KOPT-K1 (cell line): Measurements from ENCODE around the gene SEMA3F.

Source experiments
- H3K27ac ChIP-seq: fragments of 200-600 bp; sonication (generic); 2 replicates; pipeline ENCODE4 v1.5.1; 2016; ENCODE audit warnings: antibody characterized with exemption, mild to moderate bottlenecking, low read depth, low read length; ENCODE audit not compliant: poor library complexity, severe bottlenecking
- H3K36me3 ChIP-seq: fragments of 200-600 bp; sonication (generic); 2 replicates; pipeline ENCODE4 v1.5.1; 2017; ENCODE audit warnings: antibody characterized with exemption, mild to moderate bottlenecking, low read length, moderate library complexity; ENCODE audit not compliant: insufficient read depth
- H3K9me3 ChIP-seq: fragments of 200-600 bp; sonication (generic); 2 replicates; pipeline ENCODE4 v1.5.1; 2017; ENCODE audit warnings: antibody characterized with exemption, low read length, mild to moderate bottlenecking; ENCODE audit not compliant: insufficient read depth, poor library complexity, severe bottlenecking

Gene SEMA3F

GRCh38 chr3:50125541-50126286 lies 29.4 kb upstream of the SEMA3F start:
- H3K9me3 ChIP-seq = no peaks in the 10 kb centered on the region
- peaks cover 15% of the 10 kb centered on the region for H3K36me3 ChIP-seq
- H3K27ac ChIP-seq = no peak overlapping the region

DNA sequence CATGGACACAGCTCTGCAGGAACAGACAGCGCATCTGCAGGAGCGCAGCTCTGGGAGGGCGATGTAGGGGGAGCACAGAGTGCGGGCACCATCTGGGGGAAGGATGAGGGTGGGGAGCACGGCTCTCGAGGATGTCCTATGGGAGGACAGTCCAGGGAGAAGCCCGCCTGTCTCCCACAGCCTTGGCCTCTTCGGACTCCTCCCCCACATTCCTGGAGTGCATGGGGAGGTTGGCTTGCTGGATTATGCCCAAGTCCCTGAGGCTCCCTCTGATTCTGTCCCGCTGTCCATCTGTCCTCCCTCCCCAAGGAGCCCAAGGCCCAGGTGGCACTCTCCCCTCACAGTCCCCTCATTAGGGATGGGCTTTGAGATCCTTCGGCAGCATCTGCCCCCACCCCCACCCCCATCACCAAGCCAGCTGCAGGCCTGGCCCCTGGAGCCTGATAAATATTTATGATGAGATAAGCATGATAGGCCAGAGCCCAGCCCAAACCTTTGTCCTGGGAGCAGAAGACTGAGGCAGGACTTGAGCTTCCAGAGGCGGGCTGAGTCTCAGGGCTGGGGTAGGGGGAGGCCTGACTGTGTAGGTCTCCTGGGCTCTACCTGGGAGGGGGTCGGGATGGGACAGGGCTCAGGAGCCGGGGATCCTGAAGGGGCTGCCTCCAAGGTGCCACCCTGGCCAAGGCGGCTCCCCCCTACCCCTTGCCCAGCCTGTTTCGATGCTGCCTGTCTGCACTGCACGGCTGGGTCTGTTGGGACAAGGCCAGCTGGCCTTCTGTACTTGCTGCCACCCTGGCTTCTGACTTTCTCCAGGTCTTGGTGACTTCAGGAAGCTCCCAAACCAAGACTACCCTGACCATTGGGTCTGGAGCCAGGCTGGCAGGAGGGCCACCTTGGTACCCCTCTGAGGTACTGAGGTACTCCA lies 28.6 kb upstream of the SEMA3F start:
- Histone ChIP-seq H3K27ac (no peak overlapping the region), H3K9me3 (no peaks in the 10 kb centered on the region), H3K36me3 (peaks cover 6% of the 10 kb centered on the region; the same call in 1 of the 2 replicates)

DNA sequence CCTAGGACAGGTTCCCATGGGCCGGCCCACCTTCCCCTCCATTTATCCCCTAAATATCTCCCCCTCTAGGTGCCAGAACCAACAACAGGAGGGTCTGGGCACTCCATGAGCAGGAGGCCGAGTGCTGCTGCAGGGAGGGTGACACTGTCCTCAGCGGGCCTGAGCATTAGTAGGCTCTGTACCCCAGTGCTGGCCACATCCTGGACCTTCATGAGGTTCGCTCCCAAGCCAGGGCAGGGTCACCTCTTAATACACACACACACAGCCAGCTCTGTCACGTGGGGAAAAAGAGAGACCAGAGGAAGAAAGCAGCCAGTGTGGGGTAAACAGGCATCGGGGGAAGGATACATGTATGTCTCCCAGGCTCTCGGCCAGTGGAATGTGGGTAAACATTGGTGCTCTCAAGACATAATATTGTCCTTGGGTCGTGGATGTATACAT lies 27.9 kb upstream of the SEMA3F start:
- Histone ChIP-seq H3K36me3 (no peaks in the 10 kb centered on the region), H3K27ac (no peak overlapping the region), H3K9me3 (no peaks in the 10 kb centered on the region)

- Histone ChIP-seq H3K27ac (no peak overlapping the region), H3K36me3 (no peaks in the 10 kb centered on the region), H3K9me3 (no peaks in the 10 kb centered on the region)
Measured at GRCh38 chr3:50128001-50128400, 27.1 kb upstream of the SEMA3F start.

- no peaks in the 10 kb centered on the region for H3K9me3 ChIP-seq
- H3K27ac ChIP-seq = no peak overlapping the region
- H3K36me3 ChIP-seq = no peaks in the 10 kb centered on the region
Measured at GRCh38 chr3:50130436-50130835, 24.7 kb upstream of the SEMA3F start.

GRCh38 chr3:50132421-50133282 lies 22.5 kb upstream of the SEMA3F start:
- no peak overlapping the region for H3K27ac ChIP-seq
- no peaks in the 10 kb centered on the region for H3K9me3 ChIP-seq
- no peaks in the 10 kb centered on the region for H3K36me3 ChIP-seq

DNA sequence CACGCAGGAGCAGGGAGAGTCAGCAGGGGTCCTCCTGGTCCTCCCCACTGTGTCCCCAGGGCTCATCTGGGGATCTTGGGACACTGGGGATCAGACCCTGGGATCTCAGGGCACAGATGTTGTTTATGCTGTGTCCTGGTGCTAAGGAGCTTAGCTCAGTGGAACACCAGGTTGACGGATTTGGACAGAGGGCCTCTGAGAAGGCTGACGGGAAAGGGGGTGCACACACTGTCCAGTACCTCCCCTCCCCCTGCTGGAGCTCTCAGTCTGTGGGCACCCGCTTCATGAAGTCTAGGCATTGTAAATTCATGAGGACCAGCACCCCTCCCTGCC lies 21.9 kb upstream of the SEMA3F start:
- H3K27ac ChIP-seq = no peak overlapping the region
- H3K9me3 ChIP-seq = no peaks in the 10 kb centered on the region
- H3K36me3 ChIP-seq = no peaks in the 10 kb centered on the region

DNA sequence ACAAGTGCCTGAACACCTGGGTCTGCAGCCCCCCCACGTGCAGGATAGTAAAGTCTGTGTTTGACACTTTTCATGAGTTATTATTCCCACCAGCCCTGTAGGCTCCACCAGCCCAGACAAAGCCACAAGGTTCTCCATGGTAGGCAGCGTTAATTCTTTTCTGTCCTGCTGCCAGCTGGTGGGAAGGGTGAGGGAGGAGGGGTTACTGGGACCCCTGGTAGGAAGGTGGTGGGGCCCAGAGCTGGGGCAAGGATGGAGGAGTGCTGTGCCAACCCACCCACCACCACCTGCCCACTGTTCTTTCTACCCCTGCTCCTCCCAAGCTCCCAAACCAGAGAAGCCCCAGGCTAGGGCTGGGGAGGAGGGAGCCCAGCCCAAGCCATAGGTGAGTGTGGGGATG lies 20.8 kb upstream of the SEMA3F start:
- Histone ChIP-seq H3K27ac (no peak overlapping the region), H3K9me3 (no peaks in the 10 kb centered on the region), H3K36me3 (no peaks in the 10 kb centered on the region)

DNA sequence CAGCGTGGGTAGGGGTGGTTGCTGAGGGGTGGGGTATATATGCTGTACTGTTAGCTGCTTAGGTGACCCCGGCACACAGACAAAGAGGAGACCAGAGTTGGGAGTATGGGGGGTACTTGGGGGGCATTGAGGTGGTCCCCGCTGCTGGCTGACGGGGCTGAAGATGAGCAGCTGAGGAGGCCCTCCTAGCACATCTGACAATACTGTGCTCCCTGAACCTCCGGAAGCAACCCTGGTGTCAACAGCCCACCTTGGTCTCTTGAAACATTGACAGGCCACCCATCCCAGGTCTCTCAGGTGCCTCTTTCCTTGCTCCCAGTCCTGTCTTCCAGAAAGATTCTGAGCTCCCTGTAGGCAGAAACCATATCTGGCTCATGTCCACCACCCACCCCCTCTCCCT lies 19.2 kb upstream of the SEMA3F start:
- no peaks in the 10 kb centered on the region for H3K9me3 ChIP-seq
- H3K27ac ChIP-seq = no peak overlapping the region
- no peaks in the 10 kb centered on the region for H3K36me3 ChIP-seq

- H3K27ac ChIP-seq = no peak overlapping the region
Measured at GRCh38 chr3:50136714-50137405, 18.3 kb upstream of the SEMA3F start.

GRCh38 chr3:50137531-50137930 lies 17.6 kb upstream of the SEMA3F start:
- Histone ChIP-seq H3K36me3 (no peaks in the 10 kb centered on the region), H3K9me3 (no peaks in the 10 kb centered on the region), H3K27ac (no peak overlapping the region)

More at GRCh38 chr3:50136714-50137405, 18.3 kb upstream of the SEMA3F start:
- H3K9me3 ChIP-seq = no peaks in the 10 kb centered on the region
- H3K36me3 ChIP-seq = no peaks in the 10 kb centered on the region

DNA sequence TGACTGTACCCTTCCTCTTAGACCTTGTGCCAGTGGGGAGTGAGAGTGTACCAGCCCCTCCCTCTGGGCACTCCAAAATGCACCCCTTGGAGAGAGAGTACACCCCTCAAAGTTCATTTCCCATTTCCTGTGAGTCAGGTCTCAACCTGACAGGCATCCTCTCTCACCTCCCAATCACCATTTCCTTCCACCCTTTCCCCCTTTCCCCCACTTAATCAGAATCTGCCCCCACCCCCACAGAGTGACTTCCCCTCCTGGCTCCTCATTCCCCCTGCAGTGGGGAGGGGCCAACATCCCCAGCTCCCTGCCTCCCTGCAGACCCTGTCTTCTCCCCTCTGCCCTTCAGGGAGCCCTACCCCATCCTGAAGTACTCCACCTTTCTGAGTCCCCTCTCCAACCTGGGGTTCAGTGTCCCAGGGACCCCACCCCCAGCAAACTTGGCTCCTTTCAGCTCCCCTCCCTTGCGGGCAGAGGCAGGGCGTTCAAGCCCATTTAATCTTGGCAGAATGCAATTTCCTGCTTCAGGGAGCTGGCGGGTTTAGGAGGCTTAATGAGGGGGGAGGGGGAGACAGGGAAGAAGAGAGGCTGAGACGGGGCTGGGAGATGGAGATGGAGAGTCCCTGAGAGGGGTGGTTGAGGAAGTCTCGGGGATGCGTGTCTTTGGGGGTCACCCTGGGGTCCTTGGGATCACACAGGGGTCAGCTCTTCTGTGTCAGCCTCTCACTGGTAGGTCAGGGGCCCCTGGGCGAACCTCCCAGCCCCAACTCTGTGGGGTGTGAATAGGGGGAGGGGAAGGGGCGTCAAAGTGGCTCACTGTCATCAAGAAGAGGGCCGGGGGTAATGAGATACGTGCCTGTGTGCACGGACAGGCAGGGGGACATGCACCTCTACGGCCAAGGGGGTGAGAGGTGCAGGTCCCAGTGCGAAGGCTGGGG lies 16.6 kb upstream of the SEMA3F start:
- Histone ChIP-seq H3K9me3 (no peaks in the 10 kb centered on the region), H3K36me3 (no peaks in the 10 kb centered on the region), H3K27ac (no peak overlapping the region)

GRCh38 chr3:50139308-50139707 lies 15.8 kb upstream of the SEMA3F start:
- Histone ChIP-seq H3K36me3 (no peaks in the 10 kb centered on the region), H3K9me3 (no peaks in the 10 kb centered on the region), H3K27ac (no peak overlapping the region)
